GM23338 (cell line): Measurements from ENCODE around the gene UTS2R.

Experiments used
- CTCF ChIP-seq, 2 experiments: fragments of 200-600 bp in 1 of 2; sonication (generic) in 1 of 2; conservative IDR thresholded peaks; 2 replicates each; pipeline versions ENCODE4 v1.5.1 to v1.6.1; 2016 to 2017; ENCODE audit warnings: antibody characterized with exemption in 2 of 2, low read depth in 2 of 2, mild to moderate bottlenecking in 2 of 2, moderate library complexity in 1 of 2
- ETS1 ChIP-seq: IDR thresholded peaks from 2 replicates; pipeline ENCODE4 v1.6.1; 2016; ENCODE audit warnings: antibody characterized with exemption
- EZH2 ChIP-seq: fragments of 200-600 bp; sonication (generic); IDR thresholded peaks from one replicate; pipeline ENCODE4 v1.8.0; 2017; ENCODE audit warnings: antibody characterized with exemption, mild to moderate bottlenecking, low read depth; ENCODE audit not compliant: unreplicated experiment
- EZH2phosphoT487 ChIP-seq: fragments of 200-600 bp; sonication (generic); IDR thresholded peaks from one replicate; pipeline ENCODE4 v1.8.1; 2018; ENCODE audit warnings: antibody characterized with exemption; ENCODE audit not compliant: unreplicated experiment
- POLR2AphosphoS5 ChIP-seq: IDR thresholded peaks from 2 replicates; pipeline ENCODE4 v1.6.1; 2016; ENCODE audit warnings: antibody characterized with exemption, low read depth
- REST ChIP-seq: IDR thresholded peaks from one replicate; pipeline ENCODE4 v1.6.1; 2018; ENCODE audit warnings: antibody characterized with exemption; ENCODE audit not compliant: unreplicated experiment
- ZNF114 ChIP-seq: fragments of 250-450 bp; sonication (Bioruptor Pico); IDR thresholded peaks from 2 replicates; pipeline ENCODE4 v1.5.0; 2020; ENCODE audit warnings: mild to moderate bottlenecking, moderate library complexity

- TF ChIP-seq CTCF (conservative IDR thresholded peaks at IDR 0.05; ENCODE audit: low read depth in 2 of 2) = no peak
- no peak for TF ChIP-seq EZH2phosphoT487
- TF ChIP-seq POLR2AphosphoS5 = no peak
- no peak for TF ChIP-seq ETS1
- no peak for TF ChIP-seq EZH2
- no peak for TF ChIP-seq REST
- TF ChIP-seq ZNF114 (CRISPR knock-in tag) = no peak
Observed at GRCh38 chr17:82408938-82409318, 37.4 kb downstream of the UTS2R start.
